Esophagus (tissue), 2 donors: ENCODE results near the gene EPB41L2. TPM values are rescaled to one million over a fixed set of nuclear protein-coding genes. Genes with fewer than 3 reads are reported as not detected.

Experiments
- H3K27ac ChIP-seq, 2 donors: one replicate each; pipeline ENCODE4 v1.5.1; 2013; ENCODE audit warnings: low read depth in 2 of 2, mild to moderate bottlenecking in 2 of 2, inconsistent platforms in 1 of 2, low read length in 1 of 2, moderate library complexity in 1 of 2
- H3K27me3 ChIP-seq, 2 donors: one replicate each; pipeline ENCODE4 v1.6.1; 2013; ENCODE audit warnings: low read length in 2 of 2, control low read depth in 1 of 2, mild to moderate bottlenecking in 1 of 2; ENCODE audit not compliant: insufficient read depth in 2 of 2, control insufficient read depth in 1 of 2
- H3K36me3 ChIP-seq, 2 donors: one replicate each; pipeline ENCODE4 v1.6.1; 2013; ENCODE audit warnings: low read length in 1 of 2; ENCODE audit not compliant: control insufficient read depth in 2 of 2, insufficient read depth in 2 of 2
- H3K4me1 ChIP-seq, 2 donors: one replicate each; pipeline ENCODE4 v1.6.1; 2013; ENCODE audit warnings: low read length in 1 of 2; ENCODE audit not compliant: control insufficient read depth in 2 of 2, insufficient read depth in 2 of 2
- H3K4me3 ChIP-seq, 2 donors: one replicate each; pipeline ENCODE4 v1.5.1; 2013; ENCODE audit warnings: low read length in 2 of 2, mild to moderate bottlenecking in 2 of 2, low read depth in 1 of 2, moderate library complexity in 1 of 2
- H3K9me3 ChIP-seq, 2 donors: one replicate each; pipeline ENCODE4 v1.6.1; 2013; ENCODE audit warnings: mild to moderate bottlenecking in 2 of 2, low read depth in 1 of 2, low read length in 1 of 2, moderate library complexity in 1 of 2; ENCODE audit not compliant: control insufficient read depth in 2 of 2, insufficient read depth in 1 of 2
- WGBS, 2 donors: extraction: QIAGEN DNeasy Blood & Tissue Kit; methylation state at CpG; one replicate each; pipeline ENCODE4 v1.1.7; 2013; 5-methylcytosine and 5-hydroxymethylcytosine counted together
- polyA plus RNA-seq, 2 donors: library from polyadenylated mRNA; stranded (reverse); fragments of 200-250 nt; gene quantifications; one replicate each; pipeline ENCODE4 v1.2.3, GENCODE V29; 2013
- donor health status: healthy with polysubstance abuse.
- donor health status: Bipolar disorder and iron deficiency.

EPB41L2 gene
- polyA plus RNA-seq, 2 donors: 6.7 to 7.8 TPM

DNA sequence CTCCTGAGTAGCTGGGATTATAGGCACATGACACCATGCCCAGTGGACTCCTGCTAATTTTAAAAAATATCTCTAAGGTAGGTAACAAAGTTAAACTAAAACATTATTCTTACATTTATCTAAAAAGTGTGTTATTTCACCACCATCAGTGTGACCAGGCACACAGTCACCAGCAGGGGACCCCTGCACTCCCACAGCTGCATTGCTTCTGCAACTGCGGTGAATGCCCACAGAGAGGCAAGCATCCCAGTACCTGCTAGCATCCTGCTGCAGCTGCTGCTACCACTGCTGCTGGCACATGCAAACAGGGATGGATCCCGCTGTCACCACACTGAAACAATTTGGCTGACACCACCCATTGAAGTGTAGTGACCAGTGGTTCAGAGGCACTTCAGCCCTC lies 21.9 kb upstream of the EPB41L2 start:
- no peaks in the 10 kb centered on the region for H3K36me3 ChIP-seq
- H3K27me3 ChIP-seq: no peaks in the 10 kb centered on the region
- no peak overlapping the region for H3K4me3 ChIP-seq
- H3K27ac ChIP-seq: no peak overlapping the region
- H3K4me1 ChIP-seq: no peaks in the 10 kb centered on the region
- 90 to 97% methylated on average over 2 of the region's 2 CpGs for WGBS, 2 donors
- H3K9me3 ChIP-seq: peaks cover 4% of the 10 kb centered on the region in 2 donors

DNA sequence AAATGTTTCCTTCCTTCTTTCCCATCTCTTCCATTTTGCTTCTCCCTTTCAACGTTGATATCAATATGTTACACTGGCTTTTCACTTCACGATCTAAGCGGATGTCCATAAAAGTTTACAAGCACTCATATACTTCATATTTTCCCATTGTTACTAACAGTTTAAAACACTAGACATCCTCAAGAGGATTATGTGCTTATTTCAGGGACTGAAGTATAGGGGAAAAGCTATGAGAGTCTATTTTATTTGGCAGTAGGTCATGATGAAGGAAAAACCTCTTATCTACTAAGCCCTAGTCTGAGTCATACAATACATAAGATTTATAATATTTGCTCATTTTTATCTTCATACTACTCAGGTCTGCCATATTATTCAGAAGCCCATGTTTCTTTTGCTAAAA lies 20.6 kb upstream of the EPB41L2 start:
- no peaks in the 10 kb centered on the region for H3K4me1 ChIP-seq
- H3K36me3 ChIP-seq: no peaks in the 10 kb centered on the region
- no peak overlapping the region for H3K27ac ChIP-seq
- WGBS, 2 donors: 90 to 93% methylated on average over 3 of the region's 3 CpGs
- H3K27me3 ChIP-seq: no peaks in the 10 kb centered on the region
- no peak overlapping the region for H3K4me3 ChIP-seq
- peaks cover 4% of the 10 kb centered on the region in 2 donors for H3K9me3 ChIP-seq

DNA sequence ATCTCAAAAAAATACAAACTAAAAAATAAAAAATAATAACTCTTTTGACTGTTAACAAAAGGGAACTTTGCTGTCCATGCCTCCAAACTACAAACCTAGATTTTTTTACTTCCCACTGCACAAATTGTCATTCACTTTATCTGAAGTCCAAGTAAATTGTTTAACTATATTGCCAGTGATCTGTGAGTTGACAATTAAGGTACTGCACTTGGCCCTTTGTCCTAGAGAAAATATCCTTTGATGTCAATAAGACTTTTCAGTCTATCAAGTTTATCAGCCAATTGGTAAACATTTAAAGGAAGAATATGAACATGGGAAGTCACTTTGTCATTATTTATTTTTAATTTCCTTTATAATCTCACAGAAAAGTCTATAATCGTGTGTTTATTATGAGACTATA lies 19.3 kb upstream of the EPB41L2 start:
- Histone ChIP-seq H3K4me3 (no peak overlapping the region), H3K36me3 (no peaks in the 10 kb centered on the region), H3K4me1 (no peaks in the 10 kb centered on the region), H3K27me3 (no peaks in the 10 kb centered on the region), H3K27ac (no peak overlapping the region), H3K9me3 (peaks cover 4% of the 10 kb centered on the region in 2 donors)
- 53 to 59% methylated on average over 1 of the region's 1 CpG for WGBS, 2 donors

DNA sequence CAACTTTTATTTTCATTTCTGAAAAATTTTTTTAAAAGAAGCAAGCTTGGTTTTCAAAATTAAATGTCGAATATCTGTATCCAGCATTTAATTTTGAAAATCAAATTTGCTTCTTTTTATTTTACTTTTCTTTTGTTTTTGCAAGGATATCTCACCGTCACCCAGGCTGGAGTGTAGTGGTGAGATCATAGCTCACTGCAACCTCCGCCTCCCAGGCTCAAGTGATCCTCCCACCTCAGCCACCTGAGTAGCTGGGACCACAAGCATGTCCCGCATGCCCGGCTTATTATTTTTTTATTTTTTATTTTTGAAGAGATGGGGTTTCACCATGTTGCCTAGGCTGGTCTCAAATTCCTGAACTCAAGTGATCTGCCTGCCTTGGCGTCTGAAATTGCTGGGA lies 17.0 kb upstream of the EPB41L2 start:
- 95 to 96% methylated on average over 6 of the region's 6 CpGs for WGBS, 2 donors
- Histone ChIP-seq H3K27me3 (no peaks in the 10 kb centered on the region), H3K4me1 (no peaks in the 10 kb centered on the region), H3K36me3 (no peaks in the 10 kb centered on the region), H3K4me3 (no peak overlapping the region), H3K27ac (no peak overlapping the region), H3K9me3 (no peaks in the 10 kb centered on the region)

DNA sequence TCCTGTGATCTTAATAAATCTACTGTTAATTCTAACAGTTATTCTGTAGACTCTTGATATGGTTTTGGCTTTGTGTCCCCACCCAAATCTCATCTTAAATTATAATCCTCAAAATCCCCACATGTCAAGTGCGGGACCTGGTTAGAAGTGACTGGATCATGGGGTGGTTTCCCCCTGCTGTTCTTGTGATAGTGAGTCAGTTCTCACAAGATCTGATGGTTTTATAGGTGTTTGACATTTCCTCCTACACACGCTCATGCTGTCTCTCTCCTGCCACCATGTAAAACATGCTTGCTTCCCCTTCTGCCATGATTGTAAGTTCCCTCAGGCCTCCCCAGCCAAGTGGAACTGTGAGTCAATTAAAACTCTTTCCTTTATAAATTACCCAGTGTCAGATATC lies 10.5 kb upstream of the EPB41L2 start:
- no peaks in the 10 kb centered on the region for H3K4me1 ChIP-seq
- no peaks in the 10 kb centered on the region for H3K27me3 ChIP-seq
- 84 to 86% methylated on average over 2 of the region's 2 CpGs for WGBS, 2 donors
- no peak overlapping the region for H3K4me3 ChIP-seq
- no peaks in the 10 kb centered on the region for H3K36me3 ChIP-seq
- no peaks in the 10 kb centered on the region for H3K9me3 ChIP-seq
- H3K27ac ChIP-seq: no peak overlapping the region

DNA sequence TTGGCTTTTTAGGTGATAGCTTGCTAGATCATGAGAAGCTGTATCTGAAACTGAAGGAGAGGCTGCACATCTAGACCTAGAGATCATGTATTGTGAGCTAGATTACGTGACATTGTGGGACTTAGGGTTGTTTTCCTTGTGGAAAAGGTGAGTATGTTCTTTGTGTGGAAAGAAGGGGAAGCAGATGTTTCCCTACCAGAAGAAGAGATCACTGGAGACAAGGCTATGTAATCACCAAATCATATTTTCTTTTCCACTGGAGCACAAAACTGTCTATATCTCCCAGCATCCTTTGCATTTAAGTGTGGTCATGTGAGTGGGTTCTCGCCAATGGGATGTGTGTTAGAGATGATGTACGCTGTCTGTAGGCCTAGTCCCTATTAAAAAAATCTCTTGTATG lies 7.0 kb upstream of the EPB41L2 start:
- H3K27ac ChIP-seq: no peak overlapping the region
- no peaks in the 10 kb centered on the region for H3K27me3 ChIP-seq
- no peaks in the 10 kb centered on the region for H3K36me3 ChIP-seq
- WGBS, 2 donors: 90 to 93% methylated on average over 3 of the region's 3 CpGs
- H3K4me3 ChIP-seq: no peak overlapping the region
- H3K9me3 ChIP-seq: no peaks in the 10 kb centered on the region
- no peaks in the 10 kb centered on the region for H3K4me1 ChIP-seq

DNA sequence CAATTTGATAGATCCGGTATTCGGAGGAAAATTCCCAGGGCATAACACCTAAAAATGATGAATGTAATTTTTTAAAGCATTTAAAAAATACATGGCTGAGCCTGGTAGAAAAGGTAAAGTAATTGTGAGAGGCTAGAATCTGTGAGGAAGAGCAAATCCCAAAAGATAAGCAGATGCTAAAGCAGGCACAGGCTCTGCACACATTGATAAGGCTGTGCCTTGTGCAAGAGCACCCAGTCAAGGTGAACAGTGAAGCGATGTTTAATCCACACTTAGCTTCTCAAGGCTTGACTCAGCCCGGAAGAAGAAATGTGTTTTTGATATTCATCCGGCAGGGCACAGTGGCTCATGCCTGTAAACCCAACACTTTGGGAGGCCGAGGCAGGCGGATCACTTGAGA lies 5.1 kb upstream of the EPB41L2 start:
- Histone ChIP-seq H3K27ac (no peak overlapping the region), H3K4me3 (no peak overlapping the region), H3K9me3 (no peaks in the 10 kb centered on the region), H3K27me3 (no peaks in the 10 kb centered on the region), H3K4me1 (no peaks in the 10 kb centered on the region), H3K36me3 (no peaks in the 10 kb centered on the region)
- WGBS, 2 donors: 93 to 97% methylated on average over 7 of the region's 7 CpGs

DNA sequence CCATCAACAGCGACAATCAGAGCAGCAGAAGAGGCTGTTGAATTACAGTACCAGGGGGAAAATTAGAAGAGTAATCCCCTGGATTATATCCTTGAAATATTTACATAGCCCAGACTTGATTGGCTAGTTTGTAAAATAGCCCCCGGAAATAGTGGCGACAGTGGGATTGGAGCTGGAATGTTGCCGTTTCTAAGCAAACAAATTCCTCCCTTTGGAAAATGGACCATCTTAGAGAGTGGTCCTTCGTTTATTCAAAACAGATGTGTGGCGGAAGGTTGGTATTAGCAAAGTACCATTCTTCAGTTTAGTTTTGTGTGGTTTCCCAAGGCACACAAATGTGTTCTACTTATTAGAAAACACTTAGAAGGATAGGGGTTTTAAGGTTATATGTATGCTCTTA lies 4.5 kb upstream of the EPB41L2 start:
- H3K27me3 ChIP-seq: no peaks in the 10 kb centered on the region
- H3K4me1 ChIP-seq: no peaks in the 10 kb centered on the region
- H3K27ac ChIP-seq: no peak overlapping the region
- H3K9me3 ChIP-seq: no peaks in the 10 kb centered on the region
- no peaks in the 10 kb centered on the region for H3K36me3 ChIP-seq
- WGBS, 2 donors: 80 to 87% methylated on average over 6 of the region's 6 CpGs
- no peak overlapping the region for H3K4me3 ChIP-seq

DNA sequence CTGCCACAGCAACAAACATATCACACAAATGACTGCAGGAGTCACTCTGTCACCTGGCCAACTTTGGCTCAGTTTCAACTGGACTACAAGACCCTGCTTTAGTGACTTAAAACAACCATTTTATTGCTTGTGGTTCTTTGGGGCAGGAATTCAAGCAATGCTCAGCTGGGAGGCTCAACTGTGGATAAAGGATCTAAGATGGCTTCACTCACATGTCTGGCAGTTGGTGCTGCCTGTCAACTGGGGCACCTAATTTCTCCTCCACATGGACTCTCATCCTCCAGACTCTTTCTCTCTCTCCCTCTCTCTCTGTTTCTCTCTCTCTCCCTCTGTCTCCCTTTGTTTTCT lies 2.8 kb upstream of the EPB41L2 start:
- Histone ChIP-seq H3K27me3 (no peaks in the 10 kb centered on the region), H3K36me3 (no peaks in the 10 kb centered on the region), H3K9me3 (no peaks in the 10 kb centered on the region), H3K27ac (no peak overlapping the region), H3K4me3 (no peak overlapping the region), H3K4me1 (no peaks in the 10 kb centered on the region)

DNA sequence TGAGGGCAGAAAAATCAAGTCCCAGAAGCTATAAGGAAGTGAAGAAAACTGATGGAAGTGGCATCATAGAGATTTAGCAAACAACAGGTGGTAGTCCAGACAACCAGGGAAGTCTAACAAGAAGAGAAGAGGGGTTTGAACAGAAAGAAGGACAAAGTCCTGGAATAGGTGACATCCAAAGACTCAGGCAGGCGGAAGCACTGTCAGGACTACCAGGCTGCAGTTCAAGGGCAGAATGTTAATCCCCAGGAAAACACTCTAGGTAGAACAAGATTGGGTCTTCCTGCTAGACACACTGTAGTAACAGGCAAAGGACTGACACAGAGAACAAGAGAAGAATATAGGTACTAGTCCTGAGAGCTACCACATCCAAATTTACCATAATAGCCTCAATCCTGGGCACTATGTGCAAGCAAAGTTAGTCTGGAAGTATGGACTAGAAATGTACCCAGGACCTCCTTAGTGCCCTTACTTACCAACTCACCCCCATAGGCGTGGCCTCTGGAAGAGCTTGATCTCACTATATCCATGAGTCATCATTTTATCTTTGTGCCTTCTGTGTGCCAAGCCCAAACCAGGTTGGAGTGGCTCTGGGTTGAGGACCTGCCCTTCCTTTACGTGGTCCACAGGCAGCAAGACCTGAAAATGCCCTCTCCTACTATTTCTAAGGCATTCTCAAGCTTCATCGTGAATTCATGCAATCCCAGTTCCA lies 2.2 kb upstream of the EPB41L2 start:
- H3K4me3 ChIP-seq: no peak overlapping the region
- no peaks in the 10 kb centered on the region for H3K9me3 ChIP-seq
- WGBS, 2 donors: 79 to 89% methylated on average over 4 of the region's 4 CpGs

More for the DNA sequence above, 2.2 kb upstream of the EPB41L2 start:
- Histone ChIP-seq H3K4me1 (no peaks in the 10 kb centered on the region), H3K27ac (no peak overlapping the region), H3K27me3 (no peaks in the 10 kb centered on the region), H3K36me3 (no peaks in the 10 kb centered on the region)
